ENCODE data around the gene KCNQ1OT1.

Gene KCNQ1OT1

GRCh38 chr11:2691991-2692875 lies 7.6 kb downstream of the KCNQ1OT1 start:
- Histone ChIP-seq H3K36me3 (ENCODE audit: control insufficient read depth, insufficient read depth, low read length) (no peaks in the 10 kb centered on the region), H3K27ac (ENCODE audit: insufficient read depth, low read depth, low read length, poor library complexity, severe bottlenecking) (no peak overlapping the region), H3K4me3 (ENCODE audit: insufficient read depth, low read depth, low read length) (no peak overlapping the region), H3K27me3 (ENCODE audit: control insufficient read depth, insufficient read depth, low read length, poor library complexity, severe bottlenecking) (peaks cover 11% of the 10 kb centered on the region), H3K9me3 (ENCODE audit: control insufficient read depth, low read length) (no peaks in the 10 kb centered on the region), H3K4me1 (ENCODE audit: control insufficient read depth, insufficient read depth, low read length) (peaks cover 47% of the 10 kb centered on the region)
- WGBS, 2 experiments, result 68 to 69% methylated on average over 3 of the region's 3 CpGs

GRCh38 chr11:2691355-2691761 lies 8.4 kb downstream of the KCNQ1OT1 start:
- Histone ChIP-seq H3K9me3 (ENCODE audit: control insufficient read depth, low read length) (no peaks in the 10 kb centered on the region), H3K4me3 (ENCODE audit: insufficient read depth, low read depth, low read length) (no peak overlapping the region), H3K27ac (ENCODE audit: insufficient read depth, low read depth, low read length, poor library complexity, severe bottlenecking) (no peak overlapping the region), H3K36me3 (ENCODE audit: control insufficient read depth, insufficient read depth, low read length) (no peaks in the 10 kb centered on the region), H3K4me1 (ENCODE audit: control insufficient read depth, insufficient read depth, low read length) (peaks cover 47% of the 10 kb centered on the region), H3K27me3 (ENCODE audit: control insufficient read depth, insufficient read depth, low read length, poor library complexity, severe bottlenecking) (peaks cover 11% of the 10 kb centered on the region)
- 74 to 75% methylated on average over 3 of the region's 3 CpGs for WGBS, 2 experiments

- H3K36me3 ChIP-seq (ENCODE audit: control insufficient read depth, insufficient read depth, low read length), result no peaks in the 10 kb centered on the region
- H3K4me3 ChIP-seq (ENCODE audit: insufficient read depth, low read depth, low read length), result no peak overlapping the region
- H3K9me3 ChIP-seq (ENCODE audit: control insufficient read depth, low read length), result no peaks in the 10 kb centered on the region
- WGBS, 2 experiments, result 81 to 87% methylated on average over 6 of the region's 6 CpGs
- H3K27me3 ChIP-seq (ENCODE audit: control insufficient read depth, insufficient read depth, low read length, poor library complexity, severe bottlenecking), result peaks cover 8% of the 10 kb centered on the region
- H3K27ac ChIP-seq (ENCODE audit: insufficient read depth, low read depth, low read length, poor library complexity, severe bottlenecking), result no peak overlapping the region
- H3K4me1 ChIP-seq (ENCODE audit: control insufficient read depth, insufficient read depth, low read length), result peaks cover 47% of the 10 kb centered on the region
These were observed 9.0 kb downstream of the KCNQ1OT1 start for GRCh38 chr11:2690596-2691354.

- H3K9me3 ChIP-seq (ENCODE audit: control insufficient read depth, low read length), result no peaks in the 10 kb centered on the region
- H3K4me3 ChIP-seq (ENCODE audit: insufficient read depth, low read depth, low read length), result no peak overlapping the region
- peaks cover 47% of the 10 kb centered on the region for H3K4me1 ChIP-seq (ENCODE audit: control insufficient read depth, insufficient read depth, low read length)
- H3K27ac ChIP-seq (ENCODE audit: insufficient read depth, low read depth, low read length, poor library complexity, severe bottlenecking), result no peak overlapping the region
- peaks cover 6% of the 10 kb centered on the region for H3K27me3 ChIP-seq (ENCODE audit: control insufficient read depth, insufficient read depth, low read length, poor library complexity, severe bottlenecking)
- no peaks in the 10 kb centered on the region for H3K36me3 ChIP-seq (ENCODE audit: control insufficient read depth, insufficient read depth, low read length)
- WGBS, 2 experiments, result 87 to 89% methylated on average over 8 of the region's 8 CpGs
These were observed 9.9 kb downstream of the KCNQ1OT1 start for GRCh38 chr11:2689651-2690575.

- Histone ChIP-seq H3K27me3 (ENCODE audit: control insufficient read depth, insufficient read depth, low read length, poor library complexity, severe bottlenecking) (no peaks in the 10 kb centered on the region), H3K27ac (ENCODE audit: insufficient read depth, low read depth, low read length, poor library complexity, severe bottlenecking) (no peak overlapping the region), H3K9me3 (ENCODE audit: control insufficient read depth, low read length) (no peaks in the 10 kb centered on the region), H3K36me3 (ENCODE audit: control insufficient read depth, insufficient read depth, low read length) (no peaks in the 10 kb centered on the region), H3K4me3 (ENCODE audit: insufficient read depth, low read depth, low read length) (no peak overlapping the region), H3K4me1 (ENCODE audit: control insufficient read depth, insufficient read depth, low read length) (peaks cover 41% of the 10 kb centered on the region)
- WGBS, 2 experiments, result 92 to 93% methylated on average over 6 of the region's 6 CpGs
These were observed 11.2 kb downstream of the KCNQ1OT1 start for GRCh38 chr11:2688381-2689231.

- 31 to 32% methylated on average over 7 of the region's 7 CpGs for WGBS, 2 experiments
These were observed 12.0 kb downstream of the KCNQ1OT1 start for GRCh38 chr11:2687782-2688191.

GRCh38 chr11:2687223-2687530 lies 12.6 kb downstream of the KCNQ1OT1 start:
- no peaks in the 10 kb centered on the region for H3K36me3 ChIP-seq (ENCODE audit: control insufficient read depth, insufficient read depth, low read length)
- peaks cover 30% of the 10 kb centered on the region for H3K4me1 ChIP-seq (ENCODE audit: control insufficient read depth, insufficient read depth, low read length)
- no peaks in the 10 kb centered on the region for H3K9me3 ChIP-seq (ENCODE audit: control insufficient read depth, low read length)
- 71 to 91% methylated on average over 1 of the region's 1 CpG for WGBS, 2 experiments
- no peaks in the 10 kb centered on the region for H3K27me3 ChIP-seq (ENCODE audit: control insufficient read depth, insufficient read depth, low read length, poor library complexity, severe bottlenecking)
- H3K4me3 ChIP-seq (ENCODE audit: insufficient read depth, low read depth, low read length), result no peak overlapping the region
- no peak overlapping the region for H3K27ac ChIP-seq (ENCODE audit: insufficient read depth, low read depth, low read length, poor library complexity, severe bottlenecking)

More at GRCh38 chr11:2687782-2688191, 12.0 kb downstream of the KCNQ1OT1 start:
- no peak overlapping the region for H3K27ac ChIP-seq (ENCODE audit: insufficient read depth, low read depth, low read length, poor library complexity, severe bottlenecking)
- H3K4me3 ChIP-seq (ENCODE audit: insufficient read depth, low read depth, low read length), result no peak overlapping the region
- H3K9me3 ChIP-seq (ENCODE audit: control insufficient read depth, low read length), result no peaks in the 10 kb centered on the region
- H3K36me3 ChIP-seq (ENCODE audit: control insufficient read depth, insufficient read depth, low read length), result no peaks in the 10 kb centered on the region
- no peaks in the 10 kb centered on the region for H3K27me3 ChIP-seq (ENCODE audit: control insufficient read depth, insufficient read depth, low read length, poor library complexity, severe bottlenecking)
- peaks cover 33% of the 10 kb centered on the region for H3K4me1 ChIP-seq (ENCODE audit: control insufficient read depth, insufficient read depth, low read length)

GRCh38 chr11:2686360-2687222 lies 13.2 kb downstream of the KCNQ1OT1 start:
- H3K27me3 ChIP-seq (ENCODE audit: control insufficient read depth, insufficient read depth, low read length, poor library complexity, severe bottlenecking), result no peaks in the 10 kb centered on the region
- 91% methylated on average over 7 of the region's 7 CpGs for WGBS, 2 experiments
- no peak overlapping the region for H3K27ac ChIP-seq (ENCODE audit: insufficient read depth, low read depth, low read length, poor library complexity, severe bottlenecking)
- peaks cover 26% of the 10 kb centered on the region for H3K4me1 ChIP-seq (ENCODE audit: control insufficient read depth, insufficient read depth, low read length)
- H3K9me3 ChIP-seq (ENCODE audit: control insufficient read depth, low read length), result no peaks in the 10 kb centered on the region
- H3K4me3 ChIP-seq (ENCODE audit: insufficient read depth, low read depth, low read length), result no peak overlapping the region
- no peaks in the 10 kb centered on the region for H3K36me3 ChIP-seq (ENCODE audit: control insufficient read depth, insufficient read depth, low read length)

Data from ectodermal cell (in vitro differentiated cells).